Measurements from ENCODE around the gene ITGBL1.

- TF ChIP-seq CTCF (IDR thresholded peaks at IDR 0.05; ENCODE audit: low read length) (no peak), EZH2 (IDR thresholded peaks at IDR 0.05; ENCODE audit: borderline replicate concordance, low read length) (no peak)
Measured at GRCh38 chr13:101706651-101707050, 254.2 kb downstream of the ITGBL1 start.
